Tibial artery (tissue), 4 donors: ENCODE data around the gene CREB3L4.

Experiments used
- DNase-seq, 2 donors: peaks; one replicate each; pipeline ENCODE4 v3.0.0-alpha.2; 2019
- H3K27ac ChIP-seq, 2 donors: fragments of 200-600 bp; sonication (generic) in 1 of 2; 1 replicate in 1 of 2; 2 replicates in 1 of 2; pipeline ENCODE4 v1.5.1; 2018 to 2019; ENCODE audit warnings: mild to moderate bottlenecking in 1 of 2
- H3K27me3 ChIP-seq, 2 donors: fragments of 200-600 bp; sonication (generic) in 1 of 2; one replicate each; pipeline versions ENCODE4 v1.5.1 to v1.6.0; 2016 to 2019
- H3K36me3 ChIP-seq, 3 donors: fragments of 200-600 bp; sonication (generic) in 2 of 3; one replicate each; pipeline ENCODE4 v1.5.1; 2016 to 2019; ENCODE audit warnings: mild to moderate bottlenecking in 2 of 3
- H3K4me1 ChIP-seq, 4 donors: fragments of 200-600 bp; sonication (generic) in 2 of 4; 1 replicate in 3 of 4; 2 replicates in 1 of 4; pipeline ENCODE4 v1.5.1; 2016 to 2019
- H3K4me3 ChIP-seq, 2 donors: fragments of 200-600 bp; sonication (generic) in 1 of 2; 1 replicate in 1 of 2; 2 replicates in 1 of 2; pipeline ENCODE4 v1.5.1; 2018 to 2019; ENCODE audit warnings: mild to moderate bottlenecking in 2 of 2
- H3K9me3 ChIP-seq, 3 donors: fragments of 200-600 bp; sonication (generic) in 1 of 3; one replicate each; pipeline ENCODE4 v1.5.1; 2016 to 2019
- intact Hi-C: fragments of 100-400 bp; cut with DNase I; formaldehyde crosslinking; loops from one replicate; pipeline ENCODE4 v1.15.0; 2023; ENCODE audit warnings: low total_unique reads
- TF ChIP-seq, protein P1 (sequence below), 2 experiments: fragments of 200-600 bp in 1 of 2; fragments of 450-650 bp in 1 of 2; IDR thresholded peaks; one replicate each; pipeline ENCODE4 v1.5.1; 2017 to 2019; ENCODE audit warnings: antibody characterized with exemption in 2 of 2, mild to moderate bottlenecking in 1 of 2, moderate library complexity in 1 of 2

The CREB3L4 gene

DNA sequence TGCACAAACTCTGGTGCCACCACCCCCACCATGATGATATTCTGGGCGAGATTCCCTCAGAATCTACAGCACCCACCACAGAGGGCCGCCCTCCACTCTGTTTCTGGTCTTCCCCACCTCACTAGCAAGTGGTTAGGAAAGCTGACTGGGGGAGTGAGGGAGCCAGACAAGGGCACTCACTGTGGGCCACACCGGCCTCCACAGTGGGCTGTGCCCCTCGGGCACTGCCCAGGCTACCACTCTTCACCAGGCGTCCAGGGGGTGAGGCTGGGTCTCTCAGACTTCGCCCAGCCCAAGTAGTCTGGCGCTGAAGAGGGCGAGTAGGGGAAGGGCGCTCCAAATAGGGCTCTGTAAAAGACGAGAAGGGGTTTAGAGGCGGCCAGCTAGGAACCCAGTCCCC is 33.7 kb upstream of the CREB3L4 start:
- no peaks in the 10 kb centered on the region for H3K9me3 ChIP-seq
- H3K27ac ChIP-seq: no peak overlapping the region
- no peaks in the 10 kb centered on the region for H3K27me3 ChIP-seq
- DNase-seq: peak in 1 of 2 donors; percentile 45
- intact Hi-C loops: no loop called here
- peaks cover 57 to 97% (median 86%) of the 10 kb centered on the region in 3 donors for H3K36me3 ChIP-seq
- TF ChIP-seq, protein P1, sequence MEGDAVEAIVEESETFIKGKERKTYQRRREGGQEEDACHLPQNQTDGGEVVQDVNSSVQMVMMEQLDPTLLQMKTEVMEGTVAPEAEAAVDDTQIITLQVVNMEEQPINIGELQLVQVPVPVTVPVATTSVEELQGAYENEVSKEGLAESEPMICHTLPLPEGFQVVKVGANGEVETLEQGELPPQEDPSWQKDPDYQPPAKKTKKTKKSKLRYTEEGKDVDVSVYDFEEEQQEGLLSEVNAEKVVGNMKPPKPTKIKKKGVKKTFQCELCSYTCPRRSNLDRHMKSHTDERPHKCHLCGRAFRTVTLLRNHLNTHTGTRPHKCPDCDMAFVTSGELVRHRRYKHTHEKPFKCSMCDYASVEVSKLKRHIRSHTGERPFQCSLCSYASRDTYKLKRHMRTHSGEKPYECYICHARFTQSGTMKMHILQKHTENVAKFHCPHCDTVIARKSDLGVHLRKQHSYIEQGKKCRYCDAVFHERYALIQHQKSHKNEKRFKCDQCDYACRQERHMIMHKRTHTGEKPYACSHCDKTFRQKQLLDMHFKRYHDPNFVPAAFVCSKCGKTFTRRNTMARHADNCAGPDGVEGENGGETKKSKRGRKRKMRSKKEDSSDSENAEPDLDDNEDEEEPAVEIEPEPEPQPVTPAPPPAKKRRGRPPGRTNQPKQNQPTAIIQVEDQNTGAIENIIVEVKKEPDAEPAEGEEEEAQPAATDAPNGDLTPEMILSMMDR (IDR thresholded peaks at IDR 0.05): no peak
- no peak overlapping the region for H3K4me3 ChIP-seq
- no peaks in the 10 kb centered on the region for H3K4me1 ChIP-seq

DNA sequence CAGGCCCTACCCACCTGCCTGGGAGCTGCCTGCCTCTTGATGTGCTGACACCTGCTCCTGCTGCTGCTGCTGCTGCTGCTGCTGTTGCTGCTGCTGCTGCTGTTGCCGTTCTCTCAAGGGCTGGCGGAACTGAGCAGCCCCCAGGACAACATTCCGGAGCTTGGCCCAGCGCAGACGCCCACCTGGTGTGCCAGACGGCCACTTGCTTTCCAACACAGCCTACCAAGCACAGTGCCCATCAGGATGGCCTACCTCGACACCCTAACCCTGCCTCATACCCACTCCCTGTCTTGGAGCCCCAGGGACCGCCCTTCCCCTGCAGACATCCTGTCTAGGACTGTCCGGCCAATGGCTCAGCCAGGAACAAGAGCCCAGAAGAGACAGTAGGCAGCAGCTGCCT is 33.0 kb upstream of the CREB3L4 start:
- Histone ChIP-seq H3K36me3 (peaks cover 61 to 97% (median 92%) of the 10 kb centered on the region in 3 donors), H3K27ac (no peak overlapping the region), H3K4me1 (no peaks in the 10 kb centered on the region), H3K27me3 (no peaks in the 10 kb centered on the region), H3K4me3 (no peak overlapping the region), H3K9me3 (no peaks in the 10 kb centered on the region)
- peak in 1 of 2 donors; percentile 55 for DNase-seq
- intact Hi-C loops: no loop called here
- TF ChIP-seq, protein P1 (IDR thresholded peaks at IDR 0.05): no peak

DNA sequence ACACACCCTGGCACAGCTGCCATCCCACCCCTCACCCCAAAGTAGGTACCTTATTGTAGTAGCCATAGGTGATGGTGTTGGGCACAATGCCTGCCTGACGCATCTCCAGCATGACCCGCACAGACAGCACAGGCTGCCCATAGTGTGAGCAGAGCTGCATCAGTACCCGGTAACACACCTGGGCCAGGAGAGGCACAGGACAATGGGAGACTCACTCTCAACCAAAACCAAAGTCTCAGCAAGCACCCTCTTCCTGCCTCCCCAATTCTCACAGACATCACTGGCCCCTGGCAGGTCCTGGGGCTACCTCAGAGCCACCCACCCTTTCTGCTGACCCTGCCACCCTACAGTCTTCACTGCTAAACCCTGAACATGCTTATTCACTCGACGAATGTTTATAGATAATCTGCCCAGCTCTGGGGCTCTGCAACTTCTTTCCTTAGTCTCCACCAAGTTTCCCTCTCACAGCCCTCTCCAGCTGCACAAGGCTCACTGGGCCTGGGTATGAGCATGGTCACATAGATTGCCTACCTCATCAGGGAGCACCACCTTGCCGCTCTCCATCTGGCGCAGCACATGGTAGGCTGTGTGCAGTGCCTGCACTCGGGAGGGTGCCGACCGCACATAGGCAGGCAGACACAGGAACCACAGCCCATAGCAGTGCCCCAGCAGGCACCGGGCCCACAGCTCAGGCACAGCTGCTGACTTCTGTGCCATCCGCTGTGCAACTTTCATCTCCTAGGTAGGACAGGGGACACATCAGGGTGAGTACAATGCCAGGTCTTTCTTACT is 31.5 kb upstream of the CREB3L4 start:
- Histone ChIP-seq H3K4me3 (no peak overlapping the region), H3K4me1 (no peaks in the 10 kb centered on the region), H3K27ac (no peak overlapping the region), H3K36me3 (peaks cover 73 to 97% (median 92%) of the 10 kb centered on the region in 3 donors), H3K9me3 (no peaks in the 10 kb centered on the region), H3K27me3 (no peaks in the 10 kb centered on the region)
- DNase-seq: peak in 1 of 2 donors; percentile 39
- intact Hi-C loops: no loop called here
- TF ChIP-seq, protein P1 (IDR thresholded peaks at IDR 0.05): no peak

DNA sequence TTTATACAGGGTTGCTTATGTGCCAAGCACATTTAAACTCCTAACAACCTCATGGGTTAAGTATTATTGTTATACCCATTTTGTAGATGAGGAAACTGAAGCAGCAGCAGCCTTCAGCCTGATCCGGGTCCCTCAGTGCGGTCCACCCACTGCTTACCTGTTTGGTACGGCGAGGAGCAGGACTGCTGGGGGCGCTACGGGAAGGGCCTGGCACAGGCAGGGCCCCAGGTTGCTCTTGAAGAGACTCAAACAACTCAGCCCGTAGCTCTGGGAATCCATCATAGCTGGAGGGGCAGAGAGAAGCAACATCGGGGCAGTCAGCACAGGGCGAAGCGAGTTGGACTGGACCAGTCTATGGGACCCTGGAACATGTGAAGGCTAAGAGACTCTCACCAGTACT is 30.4 kb upstream of the CREB3L4 start:
- Histone ChIP-seq H3K9me3 (no peaks in the 10 kb centered on the region), H3K27me3 (no peaks in the 10 kb centered on the region), H3K4me1 (no peaks in the 10 kb centered on the region), H3K36me3 (peaks cover 79 to 98% (median 95%) of the 10 kb centered on the region in 3 donors), H3K4me3 (no peak overlapping the region), H3K27ac (no peak overlapping the region)
- TF ChIP-seq, protein P1 (IDR thresholded peaks at IDR 0.05): no peak
- DNase-seq: no peak
- intact Hi-C loops: no loop called here

DNA sequence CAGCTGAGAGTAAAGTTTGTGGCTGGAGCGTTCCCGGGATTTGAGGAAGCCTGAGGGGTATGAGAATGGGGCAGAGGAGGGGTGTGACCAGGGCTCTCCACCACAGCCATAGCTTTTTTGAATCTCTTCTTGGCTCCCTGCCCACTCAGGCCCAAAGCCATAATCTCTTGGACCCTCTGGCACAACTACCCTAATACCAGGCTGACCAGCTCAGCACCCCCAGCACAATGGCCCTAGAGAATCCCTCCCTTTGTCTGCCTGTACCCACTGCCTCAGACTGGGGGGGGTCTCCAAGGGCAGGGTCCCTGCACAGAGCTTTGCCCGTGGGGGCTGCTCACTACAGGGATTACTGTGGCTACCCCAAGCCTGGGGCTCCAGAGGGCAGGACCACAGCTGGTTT is 28.7 kb upstream of the CREB3L4 start:
- TF ChIP-seq, protein P1 (IDR thresholded peaks at IDR 0.05): no peak
- Histone ChIP-seq H3K27ac (no peak overlapping the region), H3K9me3 (no peaks in the 10 kb centered on the region), H3K36me3 (peaks cover 64 to 96% (median 85%) of the 10 kb centered on the region in 3 donors), H3K27me3 (no peaks in the 10 kb centered on the region), H3K4me3 (no peak overlapping the region), H3K4me1 (peaks cover 0 to 5% (median 0%) of the 10 kb centered on the region in 4 donors)
- DNase-seq: peak in 1 of 2 donors; percentile 54
- intact Hi-C loops: no loop called here
